NAMALWA (cell line): ENCODE results near the gene ELMO1.

ENCODE experiments used
- DNase-seq: peaks from one replicate; pipeline ENCODE4 v3.0.0-alpha.2; 2015; ENCODE audit warnings: low spot score

Gene ELMO1, protein sequence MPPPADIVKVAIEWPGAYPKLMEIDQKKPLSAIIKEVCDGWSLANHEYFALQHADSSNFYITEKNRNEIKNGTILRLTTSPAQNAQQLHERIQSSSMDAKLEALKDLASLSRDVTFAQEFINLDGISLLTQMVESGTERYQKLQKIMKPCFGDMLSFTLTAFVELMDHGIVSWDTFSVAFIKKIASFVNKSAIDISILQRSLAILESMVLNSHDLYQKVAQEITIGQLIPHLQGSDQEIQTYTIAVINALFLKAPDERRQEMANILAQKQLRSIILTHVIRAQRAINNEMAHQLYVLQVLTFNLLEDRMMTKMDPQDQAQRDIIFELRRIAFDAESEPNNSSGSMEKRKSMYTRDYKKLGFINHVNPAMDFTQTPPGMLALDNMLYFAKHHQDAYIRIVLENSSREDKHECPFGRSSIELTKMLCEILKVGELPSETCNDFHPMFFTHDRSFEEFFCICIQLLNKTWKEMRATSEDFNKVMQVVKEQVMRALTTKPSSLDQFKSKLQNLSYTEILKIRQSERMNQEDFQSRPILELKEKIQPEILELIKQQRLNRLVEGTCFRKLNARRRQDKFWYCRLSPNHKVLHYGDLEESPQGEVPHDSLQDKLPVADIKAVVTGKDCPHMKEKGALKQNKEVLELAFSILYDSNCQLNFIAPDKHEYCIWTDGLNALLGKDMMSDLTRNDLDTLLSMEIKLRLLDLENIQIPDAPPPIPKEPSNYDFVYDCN

DNA sequence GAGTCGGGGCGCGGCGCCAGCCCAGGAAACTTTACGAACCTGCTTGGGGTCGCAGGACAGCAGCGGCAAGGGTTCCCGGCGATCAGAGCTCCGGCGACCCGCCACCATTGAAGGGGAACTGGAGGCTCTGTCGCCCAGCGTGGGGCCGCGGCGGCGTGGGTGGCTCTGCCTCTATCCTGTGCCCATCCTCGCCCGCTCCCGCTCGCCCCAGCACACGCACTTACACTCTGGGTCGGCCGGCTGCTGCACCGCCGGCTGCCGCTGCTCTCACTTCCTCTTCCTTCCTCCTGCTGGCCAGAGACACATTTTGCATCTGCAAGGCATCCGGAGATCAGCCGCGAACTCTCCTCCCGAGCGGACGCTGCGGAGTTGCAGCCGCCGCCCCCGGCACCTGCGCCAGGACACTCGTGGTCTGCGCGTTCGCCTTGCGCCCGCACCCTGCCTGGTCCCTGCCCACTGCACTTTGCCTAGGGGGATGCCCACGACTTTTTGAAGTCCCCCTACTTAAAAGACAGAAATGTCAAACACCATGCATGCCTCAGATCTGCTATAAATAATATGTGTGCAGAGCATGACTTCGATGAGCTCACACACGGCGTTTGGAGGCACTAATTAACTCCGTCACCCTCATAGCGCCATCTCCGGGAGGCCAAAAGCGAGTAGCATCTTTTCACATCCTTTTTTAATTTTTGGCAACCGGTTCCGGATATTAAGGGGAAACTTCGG lies at the start of gene ELMO1:
ELMO1 (minus strand) TSS at position 229 of the 726 bp plus-strand sequence. CDS start 106,174 bp downstream, outside the sequence.
- DNase-seq = peak; percentile 97

DNA sequence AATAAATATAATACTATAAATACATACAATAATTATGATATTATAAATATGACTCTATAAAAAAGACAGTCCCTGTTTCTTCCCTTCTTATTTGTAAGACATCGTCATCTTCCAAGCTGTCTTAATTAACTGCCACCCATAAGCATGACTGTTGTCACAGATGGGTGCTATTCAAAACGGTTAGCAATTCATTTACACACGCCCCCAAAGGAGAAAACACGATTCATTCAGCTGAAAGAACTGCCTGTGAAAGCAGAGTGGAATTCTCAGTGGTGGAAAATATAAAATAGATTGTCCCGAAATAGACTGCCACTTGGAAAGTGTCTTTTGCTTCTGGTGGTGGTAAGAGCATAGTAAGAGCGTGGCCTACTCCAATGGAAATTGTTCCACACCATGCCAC lies 48.9 kb upstream of the ELMO1 start:
- DNase-seq = peak; percentile 11

DNA sequence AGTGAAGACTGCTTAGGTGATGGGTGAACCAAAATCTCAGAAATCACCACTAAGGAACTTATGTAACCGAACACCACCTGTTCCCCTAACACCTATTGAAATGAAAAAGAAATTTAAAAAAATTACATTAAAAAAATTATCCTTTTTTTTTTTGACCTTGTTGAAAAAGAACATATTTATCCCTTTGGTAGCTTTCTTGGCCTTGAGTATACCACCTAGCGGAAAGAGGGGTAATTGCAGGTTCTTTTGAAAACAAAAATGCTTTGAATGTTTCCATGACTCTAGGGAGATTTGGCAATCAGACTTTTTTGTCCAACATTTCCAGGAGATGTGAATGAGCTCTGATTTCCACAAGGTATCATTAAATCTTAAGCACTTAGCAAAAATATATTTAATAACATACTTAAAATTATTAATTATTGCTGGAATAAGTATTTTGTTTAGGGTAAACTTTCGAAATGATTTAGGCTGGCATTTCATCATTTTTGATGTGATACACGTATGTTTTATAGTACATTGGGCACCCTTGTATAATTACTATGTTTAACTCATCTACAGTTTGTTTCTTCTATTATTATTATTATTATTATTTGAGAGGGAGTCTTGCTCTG lies 47.0 kb upstream of the ELMO1 start:
- DNase-seq = peak; percentile 73

DNA sequence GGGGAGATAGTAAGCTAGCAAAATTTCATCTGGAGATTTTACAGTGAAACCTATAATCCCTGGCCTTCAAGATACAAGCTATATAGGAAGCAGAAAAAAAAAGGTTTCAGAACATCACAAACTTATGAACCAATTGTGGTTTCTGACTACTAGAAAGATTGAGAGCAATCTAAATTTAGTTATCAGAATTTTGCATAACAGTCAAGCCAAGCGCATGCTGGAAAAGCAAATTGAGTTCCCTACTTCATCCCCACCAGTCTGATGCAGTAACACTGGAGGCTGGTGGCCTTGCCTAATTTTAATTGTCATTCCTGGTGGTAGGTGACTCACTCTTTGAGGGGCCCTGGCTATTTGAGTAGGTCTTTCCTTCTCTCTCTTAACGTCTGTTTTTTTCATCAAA lies 46.3 kb upstream of the ELMO1 start:
- DNase-seq = peak; percentile 13

DNA sequence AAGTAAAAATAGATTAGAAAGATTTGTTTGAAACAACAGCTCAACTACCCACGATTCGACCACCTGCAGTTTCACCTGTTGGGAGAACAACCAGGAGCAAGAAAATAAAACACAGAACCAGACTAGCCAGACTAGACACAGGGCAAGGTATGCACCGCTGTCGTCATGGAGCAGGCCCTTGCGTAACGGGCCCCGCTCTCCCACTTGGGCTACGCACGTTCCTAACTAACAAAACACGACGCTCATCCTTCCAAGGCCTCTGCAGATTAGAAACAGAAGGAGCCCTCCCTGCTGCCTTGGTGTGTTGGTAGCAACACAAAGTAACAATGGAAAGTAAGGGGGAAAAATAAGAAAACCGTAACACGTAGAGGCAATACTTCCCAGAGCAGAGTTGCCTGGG lies 45.1 kb upstream of the ELMO1 start:
- no peak for DNase-seq

DNA sequence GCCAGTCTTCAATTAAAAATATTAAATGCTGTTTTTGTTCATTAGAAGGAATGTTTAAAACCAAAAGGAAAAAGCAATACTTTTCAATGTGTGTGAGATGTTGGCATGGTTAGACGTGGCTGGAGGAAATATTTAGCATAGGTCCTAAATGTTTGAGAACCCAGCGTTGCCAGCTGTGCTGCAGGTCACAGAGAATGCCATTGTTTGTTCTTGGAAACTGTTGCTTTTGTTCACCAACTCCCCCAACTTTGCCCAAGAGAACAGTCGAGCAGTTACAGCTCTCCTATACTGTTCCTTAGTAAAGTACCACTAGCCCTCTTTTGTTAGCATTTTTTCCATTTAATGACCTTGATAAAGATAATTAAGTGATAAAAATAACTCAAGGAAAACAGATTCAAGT lies 44.5 kb upstream of the ELMO1 start:
- DNase-seq = no peak

DNA sequence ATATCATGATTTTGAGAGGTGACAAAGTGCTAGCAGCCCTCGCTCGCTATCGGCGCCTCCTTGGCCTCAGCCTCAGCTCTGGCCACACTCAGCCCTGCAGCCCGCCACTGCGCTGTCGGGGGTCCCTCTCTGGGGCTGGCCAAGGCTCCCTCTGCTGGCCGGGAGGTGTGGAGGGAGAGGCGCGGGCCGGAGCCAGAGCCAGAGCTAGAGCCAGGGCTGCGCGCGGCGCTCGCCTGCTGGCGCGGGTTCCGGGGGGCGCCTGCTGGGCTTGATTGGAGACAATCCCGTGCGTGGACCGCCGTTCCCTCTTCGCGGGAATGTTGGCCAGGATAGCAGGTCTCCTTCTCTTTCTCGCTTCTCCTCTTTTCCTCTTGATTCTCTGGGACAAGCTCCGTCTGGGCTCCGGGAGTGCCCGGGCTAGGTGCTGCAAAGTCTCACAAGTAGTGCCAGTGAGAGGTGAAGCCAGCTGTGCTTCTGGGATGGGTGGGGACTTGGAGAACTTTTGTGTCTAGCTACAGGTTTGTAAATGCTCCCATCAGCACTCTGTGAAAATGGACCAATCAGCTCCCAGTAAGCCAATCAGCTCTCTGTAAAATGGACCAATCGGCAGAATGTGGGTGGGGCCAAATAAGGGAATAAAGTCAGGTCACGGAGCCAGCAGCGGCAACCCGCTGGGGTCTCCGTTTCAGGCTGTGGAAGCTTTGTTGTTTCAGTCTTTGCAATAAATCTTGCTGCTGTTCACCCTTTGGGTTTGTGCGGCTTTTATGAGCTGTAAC lies 43.4 kb upstream of the ELMO1 start:
- peak; percentile 9 for DNase-seq

DNA sequence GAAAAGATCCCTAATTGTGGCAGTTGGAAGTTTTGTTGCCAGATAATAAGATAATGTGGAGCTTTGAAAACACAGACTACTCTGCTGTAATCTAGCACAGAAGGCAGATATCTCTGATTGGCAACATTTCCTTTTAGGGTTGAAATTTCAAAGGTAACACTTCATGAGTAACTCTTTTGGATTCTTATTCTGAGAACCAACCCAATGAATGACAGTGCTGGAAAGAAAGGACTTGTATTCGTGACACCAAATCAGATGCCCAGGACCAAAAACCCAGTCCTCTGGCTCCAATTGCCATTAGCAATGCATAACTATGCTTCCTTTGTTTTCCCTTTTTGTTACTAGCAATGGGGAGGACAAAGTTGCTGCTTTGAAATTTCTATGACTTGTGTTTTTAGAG lies 41.0 kb upstream of the ELMO1 start:
- no peak for DNase-seq

DNA sequence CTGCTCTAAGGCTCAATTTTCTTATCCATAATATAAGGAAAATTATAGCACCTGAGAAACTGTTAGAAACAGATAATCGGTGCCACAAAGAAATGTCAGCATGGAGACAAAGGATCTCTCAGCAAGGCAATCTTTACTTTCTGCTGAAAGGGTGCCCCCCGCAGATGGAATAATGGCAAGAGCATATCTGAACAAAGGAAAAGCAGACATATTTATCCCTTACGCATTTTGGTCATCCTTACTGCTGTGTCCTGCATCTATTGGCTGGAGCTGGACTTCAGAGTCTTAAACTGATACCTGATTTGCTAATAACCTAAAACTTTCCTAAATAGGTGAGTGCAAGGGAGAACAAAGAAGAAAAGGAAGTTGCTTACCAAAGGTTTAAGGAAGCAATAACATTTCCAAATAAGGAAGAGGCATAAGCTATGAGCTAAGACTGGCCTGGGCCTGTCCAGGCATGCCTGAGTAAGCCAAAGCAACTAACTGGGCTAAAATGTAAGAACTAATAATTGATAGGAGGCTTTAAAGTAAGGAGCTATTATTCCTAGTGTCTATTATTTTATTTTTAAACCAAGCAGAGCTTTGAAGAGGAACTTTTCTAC lies 39.6 kb upstream of the ELMO1 start:
- no peak for DNase-seq

DNA sequence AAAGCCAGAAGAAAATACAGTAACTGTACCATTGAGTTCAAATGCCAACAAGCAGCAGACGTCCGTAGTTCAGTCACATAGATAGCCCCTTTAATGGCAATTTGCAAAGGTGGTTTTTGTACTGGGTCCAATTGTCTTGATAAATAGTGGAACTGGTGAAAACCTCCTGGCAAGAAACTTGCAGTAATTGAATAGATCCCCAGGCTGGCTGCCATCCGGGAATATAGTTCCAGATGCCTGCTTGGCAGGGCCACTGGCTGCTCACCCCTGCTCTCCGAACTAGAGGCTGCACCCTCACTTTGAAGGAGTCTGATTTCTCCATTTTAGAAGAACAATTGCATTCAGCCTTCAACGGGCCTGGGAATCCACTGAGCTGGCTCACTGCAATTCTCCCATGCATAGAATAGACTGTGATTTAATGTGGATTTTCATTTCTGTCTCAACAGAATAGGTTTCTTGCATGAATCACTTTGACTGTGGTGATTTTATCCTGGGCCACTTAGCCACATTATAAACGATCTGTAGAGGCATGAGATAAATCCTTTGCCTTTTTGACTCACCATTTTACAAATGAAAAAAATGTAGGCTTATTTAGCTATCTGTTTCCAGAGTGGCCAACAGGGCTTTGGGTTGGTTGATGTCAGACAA lies 35.9 kb upstream of the ELMO1 start:
- no peak for DNase-seq

DNA sequence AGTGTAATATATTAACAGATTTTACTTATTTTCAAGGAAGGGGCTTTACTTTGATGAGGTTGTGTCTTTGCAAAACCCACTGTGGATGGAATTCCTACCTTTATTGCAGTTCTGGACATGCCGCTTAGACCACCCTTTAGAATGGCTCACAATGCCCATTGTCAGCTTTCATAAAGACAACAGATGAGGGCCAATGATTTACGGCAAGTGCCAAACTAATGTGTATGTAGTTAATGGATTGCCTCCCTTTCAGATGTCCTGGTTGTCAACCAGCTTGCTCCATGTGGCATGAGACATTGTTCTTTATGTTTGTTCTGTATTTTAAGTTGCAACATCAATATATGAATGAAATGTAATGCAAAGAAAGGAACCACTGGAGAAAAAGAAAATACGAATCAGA lies 35.0 kb upstream of the ELMO1 start:
- no peak for DNase-seq

DNA sequence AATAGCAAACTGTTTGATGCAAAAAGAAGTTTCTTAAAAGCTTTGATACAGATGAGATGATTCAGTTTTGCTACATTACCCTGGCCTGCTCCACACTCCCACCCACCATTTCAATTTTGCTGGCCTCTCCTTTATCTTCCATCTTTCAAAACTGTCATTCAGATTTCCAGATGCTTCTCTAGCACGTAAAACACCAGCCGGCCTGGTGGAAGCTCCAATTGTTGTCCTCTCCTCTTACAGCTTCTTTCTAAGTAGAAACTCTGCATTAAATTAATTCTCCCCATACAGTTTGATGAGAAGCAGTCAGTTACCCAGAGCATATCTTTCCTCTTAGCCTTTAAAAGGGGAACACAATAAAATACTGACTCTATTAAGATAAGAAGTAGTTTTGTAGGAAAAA lies 34.3 kb upstream of the ELMO1 start:
- DNase-seq = no peak

DNA sequence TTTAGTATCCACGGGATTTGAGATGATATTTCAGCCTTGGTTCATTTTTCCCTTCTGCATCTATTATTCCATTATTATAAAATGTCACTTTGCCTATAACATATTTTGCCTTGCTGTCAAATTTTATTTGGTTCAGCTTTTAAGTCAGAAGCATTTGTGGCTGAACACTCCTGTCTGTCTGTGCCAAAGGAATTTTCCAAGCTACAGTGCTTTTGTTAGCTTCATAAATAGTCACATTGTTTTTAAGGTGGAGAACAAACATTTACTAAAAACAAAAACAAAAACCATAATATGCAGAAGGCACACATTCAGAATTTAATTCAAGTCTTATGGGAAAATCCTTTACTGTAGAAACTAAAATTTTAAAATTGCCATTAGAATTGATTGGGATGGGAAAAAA lies 33.8 kb upstream of the ELMO1 start:
- no peak for DNase-seq

DNA sequence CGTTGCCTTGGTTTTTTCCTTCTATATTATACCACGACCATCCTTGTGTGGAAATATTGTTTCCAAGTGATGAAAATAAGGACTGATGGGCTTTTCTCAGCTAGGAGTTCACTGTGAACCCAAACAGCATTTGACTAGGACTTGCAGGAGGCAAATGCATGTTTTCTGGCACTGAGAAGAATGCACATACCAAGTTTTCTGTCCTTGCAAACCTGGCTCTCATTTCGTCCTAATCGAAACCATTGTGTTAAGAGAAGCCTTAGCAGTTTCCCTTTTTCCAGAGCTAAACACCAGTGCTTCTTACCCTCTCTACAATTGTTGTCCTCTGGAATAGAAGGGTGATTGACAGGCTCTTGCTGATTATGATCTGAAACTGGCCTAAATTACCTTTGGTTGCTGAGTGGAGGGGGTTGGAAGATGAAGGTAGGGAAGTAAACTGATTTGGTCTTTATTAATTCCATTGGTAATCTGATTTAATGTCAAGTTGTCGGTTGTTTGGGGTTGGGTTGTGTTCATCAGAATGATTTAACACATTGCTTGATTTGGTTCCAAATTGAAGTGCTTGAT lies 33.1 kb upstream of the ELMO1 start:
- no peak for DNase-seq

DNA sequence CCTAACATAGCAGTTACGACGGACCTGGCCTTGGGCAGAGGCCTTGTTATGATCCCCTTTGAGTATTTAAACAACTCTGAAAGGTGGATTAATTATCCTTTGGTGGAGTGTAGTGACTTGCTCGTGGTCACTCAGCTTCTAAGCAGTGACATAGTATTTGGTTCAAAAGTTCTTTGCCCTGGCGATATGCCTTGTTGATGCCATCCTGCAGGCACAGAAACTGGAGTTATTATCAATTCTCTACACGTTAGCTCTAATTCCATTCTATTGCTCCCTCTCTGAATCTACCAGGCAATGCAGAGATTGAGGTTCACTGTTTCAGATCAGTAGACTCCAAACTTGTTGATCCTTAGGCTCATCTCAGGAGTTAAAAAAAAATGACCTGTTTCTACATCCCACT lies 32.5 kb upstream of the ELMO1 start:
- DNase-seq = no peak

DNA sequence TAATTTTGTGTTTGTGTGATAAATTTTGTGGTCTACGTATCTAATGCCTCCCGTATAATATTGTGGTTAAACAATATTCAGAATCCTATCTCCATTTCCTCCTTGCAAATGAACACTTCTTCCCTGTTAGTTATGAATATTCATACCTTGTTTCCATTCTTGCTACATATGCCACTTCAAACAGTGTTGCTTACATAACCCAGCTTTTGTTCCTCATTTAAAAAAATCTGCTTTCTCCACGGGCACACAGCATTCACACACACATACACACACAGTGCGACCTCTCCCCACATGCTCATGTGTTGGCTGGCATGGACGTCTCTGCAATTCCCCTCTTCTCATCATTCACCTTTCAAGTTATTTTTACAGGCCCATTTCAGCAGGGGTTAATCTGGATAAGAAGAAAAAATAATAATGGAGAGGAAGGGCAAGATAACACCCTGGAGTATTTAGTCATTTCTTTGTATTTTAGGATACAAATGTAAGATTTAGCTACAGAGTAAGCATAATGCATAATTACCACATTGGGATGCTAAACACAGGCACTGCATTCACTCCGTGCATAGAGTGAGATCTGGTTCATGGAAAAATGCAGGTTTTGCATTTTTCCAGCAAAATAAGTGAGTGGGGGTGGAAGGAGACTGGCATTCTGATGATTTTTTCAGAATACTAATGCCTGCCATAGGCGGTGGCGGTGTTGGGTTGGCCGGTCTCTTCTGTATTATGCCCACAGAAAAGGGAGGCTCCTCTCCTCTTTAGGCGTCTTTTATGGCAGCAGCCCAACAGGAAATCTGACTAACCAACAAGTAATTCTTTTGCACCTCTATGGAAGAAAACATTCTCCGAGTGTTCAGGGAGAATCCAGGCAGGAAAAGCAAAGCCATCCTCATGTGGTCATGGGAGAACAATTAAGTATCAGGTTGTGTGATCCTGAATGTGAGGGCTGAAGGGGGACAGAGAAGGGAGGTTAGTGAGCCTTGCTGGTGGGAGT lies 31.7 kb upstream of the ELMO1 start:
- DNase-seq = no peak

DNA sequence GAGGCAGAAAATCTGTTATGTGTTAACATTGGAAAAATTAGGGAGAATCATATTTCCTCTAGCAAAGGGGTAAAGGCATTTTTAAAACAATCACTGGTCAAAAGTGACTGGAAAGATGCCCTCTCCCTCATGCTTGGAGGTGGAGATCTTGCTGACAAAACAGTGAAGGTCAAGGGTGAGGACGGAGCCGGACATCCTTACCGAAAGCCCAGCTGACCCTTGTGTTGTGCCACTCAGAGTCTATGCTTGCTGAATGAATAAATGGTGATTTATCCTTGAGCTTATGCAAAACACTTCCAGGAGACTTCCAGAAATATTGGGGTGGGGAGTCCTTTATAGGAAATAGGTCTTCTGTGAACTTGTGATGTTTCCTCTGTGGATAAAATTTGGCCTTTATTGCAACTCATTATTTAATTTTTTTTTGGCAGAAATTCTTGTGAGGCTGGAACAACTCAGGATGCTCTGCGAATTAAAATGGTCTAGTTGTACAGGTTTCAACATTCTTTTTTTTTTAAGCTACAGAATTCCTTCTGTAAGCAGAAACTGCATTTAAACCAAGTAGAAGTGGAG lies 28.3 kb upstream of the ELMO1 start:
- DNase-seq = no peak

DNA sequence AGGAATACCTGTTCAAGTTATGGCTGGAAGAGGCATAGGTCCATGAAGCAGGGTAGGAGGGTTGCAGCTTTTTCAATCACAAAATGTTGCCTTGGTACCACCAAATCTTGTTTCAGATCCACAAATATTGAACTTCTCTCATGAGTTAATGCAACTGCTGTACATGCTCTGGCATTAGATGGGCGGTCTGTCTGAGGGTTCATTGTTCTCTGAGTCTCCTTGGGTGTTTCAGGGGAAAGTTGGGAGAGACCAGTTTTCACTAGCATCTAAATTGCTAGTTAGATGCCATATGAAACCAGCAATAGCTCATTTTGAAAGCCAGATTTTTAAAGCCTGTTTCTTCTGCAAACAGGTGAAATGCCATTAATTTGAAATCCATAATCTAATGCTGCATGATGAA lies 27.8 kb upstream of the ELMO1 start:
- no peak for DNase-seq

DNA sequence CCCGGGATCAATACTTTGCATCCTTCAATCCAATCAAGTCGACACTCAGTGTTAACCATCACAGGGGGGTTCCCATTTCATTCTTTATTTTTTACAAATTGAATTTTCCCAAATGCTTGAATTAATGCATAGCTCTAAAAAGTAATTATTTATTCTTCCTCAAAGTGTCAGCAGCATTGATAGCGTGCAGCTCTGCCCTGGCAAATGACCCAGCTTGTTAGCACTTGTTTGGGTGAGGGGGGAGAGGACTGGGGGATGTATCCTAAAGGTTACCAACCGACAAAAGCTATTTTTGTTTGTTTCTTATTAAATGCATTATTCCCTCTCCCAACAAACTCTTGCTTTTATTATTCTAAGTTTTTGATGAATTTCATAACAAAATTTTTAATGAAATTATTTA lies 27.0 kb upstream of the ELMO1 start:
- no peak for DNase-seq
